ENCODE results near the gene MARCHF3. TPM values are rescaled to one million over a fixed set of nuclear protein-coding genes. Genes with fewer than 3 reads are reported as not detected.
"Not testable (repeated sequence)": the region's sequence is repeated elsewhere in the genome, so short reads cannot be mapped to it uniquely, and the experiment has no call there.

MARCHF3 gene
- total and polyA plus RNA-seq, 12 donors: 4.8 to 76.2 (median 45.9) TPM

DNA sequence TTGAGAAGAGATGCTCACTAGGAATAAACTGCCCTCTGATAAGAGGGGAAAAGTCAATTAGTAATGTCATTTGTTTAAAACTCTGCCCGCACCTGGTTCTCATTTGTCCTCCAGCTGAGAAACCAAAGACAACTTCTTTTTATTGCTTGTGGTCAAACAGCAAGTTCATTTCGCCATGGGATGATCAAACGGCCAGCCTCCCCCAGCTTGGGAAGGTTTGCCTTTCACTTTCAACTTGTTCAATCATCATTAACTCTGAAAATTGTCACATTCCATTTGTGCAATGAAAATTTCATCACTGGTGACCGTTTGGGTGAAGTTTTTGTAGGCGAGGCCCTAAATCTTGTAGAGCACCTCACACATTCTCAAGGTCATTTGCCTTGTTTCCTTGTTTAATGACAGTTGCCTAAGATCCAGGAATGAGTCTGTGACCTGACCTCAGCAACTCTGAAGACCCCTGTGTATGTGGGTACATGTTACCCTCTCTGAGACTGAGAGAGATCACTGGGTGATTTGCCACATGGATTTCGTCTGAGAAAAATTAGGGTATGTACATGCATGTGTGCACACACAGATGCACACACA is 117.7 kb downstream of the MARCHF3 start:
- intact Hi-C loops (cut with DNase I): loop anchor here in 1 of 10 donors (10.0 kb wide), 1 partner anchor 112 kb away; no protein-coding TSS in a partner anchor
- TF ChIP-seq, protein P1, sequence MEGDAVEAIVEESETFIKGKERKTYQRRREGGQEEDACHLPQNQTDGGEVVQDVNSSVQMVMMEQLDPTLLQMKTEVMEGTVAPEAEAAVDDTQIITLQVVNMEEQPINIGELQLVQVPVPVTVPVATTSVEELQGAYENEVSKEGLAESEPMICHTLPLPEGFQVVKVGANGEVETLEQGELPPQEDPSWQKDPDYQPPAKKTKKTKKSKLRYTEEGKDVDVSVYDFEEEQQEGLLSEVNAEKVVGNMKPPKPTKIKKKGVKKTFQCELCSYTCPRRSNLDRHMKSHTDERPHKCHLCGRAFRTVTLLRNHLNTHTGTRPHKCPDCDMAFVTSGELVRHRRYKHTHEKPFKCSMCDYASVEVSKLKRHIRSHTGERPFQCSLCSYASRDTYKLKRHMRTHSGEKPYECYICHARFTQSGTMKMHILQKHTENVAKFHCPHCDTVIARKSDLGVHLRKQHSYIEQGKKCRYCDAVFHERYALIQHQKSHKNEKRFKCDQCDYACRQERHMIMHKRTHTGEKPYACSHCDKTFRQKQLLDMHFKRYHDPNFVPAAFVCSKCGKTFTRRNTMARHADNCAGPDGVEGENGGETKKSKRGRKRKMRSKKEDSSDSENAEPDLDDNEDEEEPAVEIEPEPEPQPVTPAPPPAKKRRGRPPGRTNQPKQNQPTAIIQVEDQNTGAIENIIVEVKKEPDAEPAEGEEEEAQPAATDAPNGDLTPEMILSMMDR (IDR thresholded peaks at IDR 0.05): no peak
- no peaks in the 10 kb centered on the region for H3K9me3 ChIP-seq
- H3K4me3 ChIP-seq: no peak overlapping the region
- DNase-seq (no peak), ATAC-seq (no peak)
- peaks cover 0 to 12% (median 0%) of the 10 kb centered on the region in 9 donors for H3K4me1 ChIP-seq
- H3K36me3 ChIP-seq: peaks cover 0 to 30% (median 3%) of the 10 kb centered on the region in 9 donors
- WGBS, 2 donors: 89 to 93% methylated on average over 6 of the region's 6 CpGs
- H3K27me3 ChIP-seq: no peaks in the 10 kb centered on the region
- H3K27ac ChIP-seq: no peak overlapping the region

DNA sequence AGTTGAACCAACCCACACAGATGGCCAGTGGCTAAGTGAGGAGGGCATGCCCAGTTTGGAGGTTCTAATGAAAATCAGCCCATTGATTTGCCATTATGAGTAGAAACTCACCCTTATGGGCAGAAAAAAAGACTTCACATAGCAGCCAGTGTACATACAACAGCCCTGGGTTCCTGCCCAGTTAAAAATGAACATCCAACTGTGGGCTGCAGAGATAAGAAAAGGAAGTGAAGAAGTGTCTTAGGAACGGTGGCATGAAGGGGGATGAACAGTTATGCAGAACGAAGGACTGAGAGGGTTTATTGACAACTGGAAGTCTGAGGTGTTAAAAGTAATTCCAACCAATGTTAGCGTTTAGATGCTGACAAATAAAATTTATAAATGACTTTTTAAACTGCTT is 118.4 kb downstream of the MARCHF3 start:
- ATAC-seq: no peak
- 47 to 55% methylated on average over 3 of the region's 3 CpGs for WGBS, 2 donors
- Histone ChIP-seq H3K36me3 (peaks cover 0 to 23% (median 0%) of the 10 kb centered on the region in 9 donors), H3K9me3 (no peaks in the 10 kb centered on the region), H3K27ac (no peak overlapping the region), H3K27me3 (no peaks in the 10 kb centered on the region), H3K4me1 (peaks cover 0 to 6% (median 0%) of the 10 kb centered on the region in 9 donors), H3K4me3 (no peak overlapping the region)
- intact Hi-C loops (cut with DNase I): loop anchor here in 1 of 10 donors (10.0 kb wide), 1 partner anchor 113 kb away; no protein-coding TSS in a partner anchor
- DNase-seq: no peak
- TF ChIP-seq, protein P1 (IDR thresholded peaks at IDR 0.05): no peak

DNA sequence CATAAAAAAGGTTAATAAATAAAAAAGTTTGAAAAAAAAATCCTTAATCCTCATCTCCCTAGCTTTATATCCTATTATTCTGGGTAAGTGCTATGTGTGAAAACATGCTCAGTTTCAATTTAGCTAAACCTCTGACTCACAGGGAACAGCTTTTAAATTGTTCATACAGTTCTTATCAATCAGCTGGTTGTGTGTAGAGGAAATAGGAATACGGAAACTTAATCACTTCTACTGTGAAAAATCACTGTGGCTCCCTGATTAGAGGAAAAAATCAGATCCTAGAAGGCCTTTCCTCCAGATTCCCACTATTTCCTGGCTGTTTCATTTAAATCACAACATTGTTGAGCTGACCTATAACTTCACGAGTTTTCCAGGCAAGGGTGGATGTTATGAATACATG is 120.5 kb downstream of the MARCHF3 start:
- ATAC-seq (no peak), DNase-seq (no peak)
- H3K9me3 ChIP-seq: no peaks in the 10 kb centered on the region
- H3K4me1 ChIP-seq: peaks cover 0 to 5% (median 0%) of the 10 kb centered on the region in 9 donors
- 84 to 87% methylated on average over 2 of the region's 2 CpGs for WGBS, 2 donors
- H3K36me3 ChIP-seq: peaks cover 0 to 10% (median 0%) of the 10 kb centered on the region in 9 donors
- TF ChIP-seq, protein P1 (IDR thresholded peaks at IDR 0.05): no peak
- H3K27me3 ChIP-seq: no peaks in the 10 kb centered on the region
- H3K27ac ChIP-seq: no peak overlapping the region
- intact Hi-C loops (cut with DNase I): loop anchor here in 1 of 10 donors (10.0 kb wide), 1 partner anchor 115 kb away; no protein-coding TSS in a partner anchor
- no peak overlapping the region for H3K4me3 ChIP-seq

DNA sequence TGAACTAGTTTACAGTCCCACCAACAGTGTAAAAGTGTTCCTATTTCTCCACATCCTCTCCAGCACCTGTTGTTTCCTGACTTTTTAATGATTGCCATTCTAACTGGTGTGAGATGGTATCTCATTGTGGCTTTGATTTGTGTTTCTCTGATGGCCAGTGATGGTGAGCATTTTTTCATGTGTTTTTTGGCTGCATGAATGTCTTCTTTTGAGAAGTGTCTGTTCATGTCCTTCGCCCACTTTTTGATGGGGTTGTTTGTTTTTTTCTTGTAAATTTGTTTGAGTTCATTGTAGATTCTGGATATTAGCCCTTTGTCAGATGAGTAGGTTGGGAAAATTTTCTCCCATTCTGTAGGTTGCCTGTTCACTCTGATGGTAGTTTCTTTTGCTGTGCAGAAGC is 126.0 kb downstream of the MARCHF3 start:
- intact Hi-C loops (cut with DNase I); ATAC-seq; DNase-seq; H3K27me3 ChIP-seq; H3K27ac ChIP-seq; H3K9me3 ChIP-seq; H3K4me1 ChIP-seq; H3K4me3 ChIP-seq: not testable (repeated sequence)
- peaks cover 0 to 19% (median 1%) of the 10 kb centered on the region in 9 donors for H3K36me3 ChIP-seq
- WGBS, 2 donors: no CpG with 5 or more reads among the region's 1 CpG

DNA sequence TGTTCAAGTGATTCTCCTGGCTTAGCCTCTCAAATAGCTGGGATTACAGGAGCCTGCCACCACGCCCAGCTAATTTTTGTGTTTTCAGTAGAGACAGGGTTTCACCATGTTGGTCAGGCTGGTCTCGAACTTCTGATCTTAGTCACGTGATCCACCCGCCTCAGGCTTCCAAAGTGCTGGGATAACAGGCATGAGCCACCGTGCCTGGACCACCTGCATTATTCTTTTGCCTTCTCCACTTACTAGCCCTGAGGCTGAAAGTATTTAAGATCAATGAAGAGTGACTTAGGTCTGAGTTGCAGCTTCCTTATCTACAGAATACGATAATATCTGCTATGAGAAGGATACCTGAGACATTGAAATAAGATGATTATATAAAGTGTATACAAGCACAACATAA is 129.6 kb downstream of the MARCHF3 start:
- Histone ChIP-seq H3K27ac (no peak overlapping the region), H3K36me3 (peaks cover 0 to 32% (median 0%) of the 10 kb centered on the region in 9 donors), H3K4me1 (no peaks in the 10 kb centered on the region), H3K9me3 (no peaks in the 10 kb centered on the region), H3K27me3 (no peaks in the 10 kb centered on the region), H3K4me3 (no peak overlapping the region)
- DNase-seq: no peak
- intact Hi-C loops (cut with DNase I): no loop called here
- 97 to 99% methylated on average over 6 of the region's 6 CpGs for WGBS, 2 donors
- no peak for ATAC-seq
- TF ChIP-seq, protein P1 (IDR thresholded peaks at IDR 0.05): no peak
